CD4-positive, alpha-beta T cell treated with Interleukin-15 for 4 hours (primary cell): ENCODE data around the gene CFDP1.

Experiments used
- DNase-seq: peaks from one replicate; pipeline ENCODE4 v3.0.0-alpha.2; 2020; ENCODE audit warnings: low spot score

Gene CFDP1

DNA sequence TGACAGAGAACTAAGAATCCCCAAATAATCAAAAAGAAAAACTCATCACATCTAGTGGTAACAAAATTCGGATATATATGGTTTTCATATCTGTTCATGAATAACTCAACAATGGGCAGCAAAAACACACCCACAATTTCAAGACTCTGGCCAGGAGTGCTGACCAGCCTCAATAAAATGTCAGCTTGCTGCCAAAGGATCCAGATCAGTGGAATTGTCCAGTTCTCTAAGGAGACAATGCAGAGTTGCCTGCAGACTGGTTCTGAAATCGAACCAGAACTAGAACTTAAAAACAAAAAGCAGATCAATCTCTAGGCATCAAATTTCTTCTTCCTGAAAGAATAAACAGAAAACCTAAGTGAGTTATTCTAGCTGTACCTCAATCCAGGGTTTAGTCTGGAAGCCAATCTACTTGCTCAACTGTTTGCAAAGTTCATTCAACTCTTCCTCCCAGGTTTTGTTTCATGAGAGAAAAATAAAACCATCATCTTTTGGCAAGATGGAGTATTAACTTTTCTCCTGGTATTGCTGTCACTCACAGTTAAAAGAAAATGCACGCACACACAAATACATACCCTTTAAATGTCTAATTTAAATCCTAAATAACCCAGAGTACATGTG is 61.0 kb downstream of the CFDP1 start:
- no peak for DNase-seq

DNA sequence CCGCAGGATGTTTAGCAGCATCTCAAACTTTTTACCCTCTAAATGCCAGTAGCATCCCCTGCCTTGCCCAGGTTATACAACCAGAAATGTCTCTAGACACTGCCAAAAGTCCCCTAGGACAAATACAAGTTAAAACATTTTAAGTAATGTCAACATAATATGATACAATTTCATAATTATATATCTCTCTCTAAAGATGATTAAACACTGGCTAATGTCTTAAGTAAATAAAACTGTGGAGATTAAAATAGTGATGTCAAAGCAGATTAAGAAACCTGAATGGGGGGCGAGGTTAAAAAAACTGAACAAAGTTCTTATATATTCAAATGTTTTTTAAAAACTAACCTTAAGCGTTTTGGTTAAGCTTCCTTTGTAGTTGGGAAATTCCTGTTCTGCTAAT is 62.1 kb downstream of the CFDP1 start:
- DNase-seq: no peak

- no peak for DNase-seq
Observed at GRCh38 chr16:75364286-75364791, 69.0 kb downstream of the CFDP1 start.

DNA sequence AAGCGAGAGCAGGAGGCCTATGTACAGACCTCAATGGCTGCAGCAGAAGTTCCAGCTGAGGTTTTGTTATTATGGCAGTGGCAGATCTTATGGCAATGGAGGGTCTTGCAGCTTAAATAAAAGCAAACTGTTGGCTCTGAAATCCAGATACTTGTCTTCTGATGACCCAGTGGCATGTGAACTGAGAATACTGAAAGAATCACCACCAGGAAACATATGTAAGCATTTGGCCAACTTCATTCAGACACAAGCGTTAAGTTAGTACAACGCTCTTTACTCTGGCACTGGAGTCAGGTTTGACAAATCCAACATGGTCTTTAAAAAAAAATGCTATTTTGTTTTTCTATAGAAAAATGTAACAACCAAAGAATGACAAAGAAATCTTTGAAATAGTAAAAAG is 70.5 kb downstream of the CFDP1 start:
- DNase-seq: no peak

DNA sequence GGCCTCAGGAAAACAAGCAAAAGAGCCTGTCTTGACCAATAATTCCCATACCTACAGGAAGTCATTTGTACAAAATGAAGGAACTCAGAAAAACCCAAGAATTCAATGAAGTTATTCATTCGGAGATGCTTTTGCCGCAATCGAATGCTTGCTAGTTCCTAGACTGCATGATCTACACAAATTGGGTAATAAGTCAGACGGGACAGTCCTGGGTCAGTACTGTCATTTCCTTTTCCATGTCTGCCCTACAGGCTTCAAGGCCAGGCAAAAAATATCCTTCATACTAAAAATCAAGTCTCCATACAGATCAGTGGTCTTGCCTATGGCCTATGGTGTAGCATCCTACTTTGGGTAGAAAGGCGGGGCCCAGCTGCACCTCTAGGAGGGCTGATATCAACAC is 71.4 kb downstream of the CFDP1 start:
- DNase-seq: no peak

DNA sequence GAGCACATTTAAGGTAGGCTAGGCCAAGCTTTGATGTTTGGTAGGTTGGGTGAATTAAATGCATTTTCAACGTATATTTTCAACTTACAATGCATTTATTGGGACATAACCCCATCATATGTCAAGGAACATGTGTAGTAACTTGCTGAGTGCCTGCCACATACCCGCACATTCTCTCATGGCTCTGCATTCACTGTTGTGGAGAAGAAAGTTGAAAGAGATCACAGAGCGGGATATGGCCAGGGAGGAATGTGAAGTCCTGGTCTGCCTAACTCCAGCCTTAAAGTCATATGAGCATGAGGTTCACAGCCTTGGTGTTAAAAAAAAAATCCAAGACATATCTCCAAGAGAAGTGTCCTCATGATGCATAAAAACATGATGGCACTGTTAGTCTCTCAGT is 79.1 kb downstream of the CFDP1 start:
- no peak for DNase-seq

- DNase-seq: no peak
Observed at GRCh38 chr16:75351183-75351582, 82.1 kb downstream of the CFDP1 start.

- DNase-seq: no peak
Observed at GRCh38 chr16:75345711-75346110, 87.6 kb downstream of the CFDP1 start.

DNA sequence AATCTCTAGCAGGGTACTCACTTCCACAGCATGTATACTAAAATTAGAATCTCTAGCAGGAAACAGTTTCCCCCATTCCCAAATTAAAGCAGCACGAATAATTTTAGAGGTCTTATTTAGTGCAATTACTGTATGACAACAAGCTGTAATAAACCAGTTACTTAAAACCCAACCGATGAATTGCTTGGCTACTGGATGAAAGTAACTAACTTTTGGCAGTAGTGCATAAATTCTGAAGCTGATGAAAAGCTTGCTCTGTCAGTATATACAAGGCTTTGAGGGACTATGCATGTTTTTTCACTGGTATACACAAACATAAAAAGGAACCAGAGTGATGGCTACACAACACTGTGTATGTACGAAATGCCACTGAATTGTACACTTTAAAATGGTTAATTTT is 89.4 kb downstream of the CFDP1 start:
- DNase-seq: no peak

DNA sequence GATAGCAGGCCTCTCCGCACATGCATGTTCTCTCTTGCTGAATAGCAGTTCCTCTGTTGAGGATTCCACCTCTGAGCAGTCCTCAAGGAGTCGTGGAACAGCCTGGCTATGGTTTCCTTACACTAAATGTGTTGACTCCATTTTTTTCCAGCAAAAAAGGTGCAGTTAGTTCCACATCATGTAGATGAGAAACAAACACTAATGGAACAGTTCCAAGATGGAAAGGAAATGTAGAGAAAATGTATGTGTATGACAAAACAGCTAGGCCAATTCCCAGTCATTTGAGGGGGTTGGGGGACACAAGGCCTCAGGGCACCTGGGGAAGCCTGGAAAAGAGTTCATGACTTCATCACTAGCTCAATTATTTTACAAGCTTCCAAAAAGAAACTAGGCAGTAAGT is 90.0 kb downstream of the CFDP1 start:
- DNase-seq: no peak

DNA sequence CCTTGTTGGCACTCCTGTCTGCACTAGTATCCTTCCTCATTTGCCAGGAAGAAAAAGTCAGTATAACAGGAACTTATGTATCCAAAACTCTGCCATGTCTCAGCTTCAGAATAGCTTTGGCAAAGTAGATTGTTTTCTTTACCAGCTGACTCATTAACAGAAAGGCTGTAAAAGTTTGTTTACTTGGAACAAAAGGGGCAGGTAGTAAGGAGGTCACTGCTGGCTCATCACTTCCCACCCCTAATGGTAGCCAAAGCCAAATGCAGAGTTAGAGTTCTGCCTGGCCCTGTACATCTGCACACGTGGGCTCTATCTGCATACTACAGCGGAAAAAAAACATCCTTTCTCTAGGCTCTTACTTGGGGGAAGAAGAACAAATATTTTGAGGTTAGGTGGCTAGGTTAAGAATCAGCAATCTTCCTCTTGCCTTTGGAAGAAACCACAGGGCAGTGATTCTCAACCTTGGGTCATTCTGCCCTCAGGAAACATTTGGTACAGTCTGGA is 90.9 kb downstream of the CFDP1 start:
- DNase-seq: no peak

DNA sequence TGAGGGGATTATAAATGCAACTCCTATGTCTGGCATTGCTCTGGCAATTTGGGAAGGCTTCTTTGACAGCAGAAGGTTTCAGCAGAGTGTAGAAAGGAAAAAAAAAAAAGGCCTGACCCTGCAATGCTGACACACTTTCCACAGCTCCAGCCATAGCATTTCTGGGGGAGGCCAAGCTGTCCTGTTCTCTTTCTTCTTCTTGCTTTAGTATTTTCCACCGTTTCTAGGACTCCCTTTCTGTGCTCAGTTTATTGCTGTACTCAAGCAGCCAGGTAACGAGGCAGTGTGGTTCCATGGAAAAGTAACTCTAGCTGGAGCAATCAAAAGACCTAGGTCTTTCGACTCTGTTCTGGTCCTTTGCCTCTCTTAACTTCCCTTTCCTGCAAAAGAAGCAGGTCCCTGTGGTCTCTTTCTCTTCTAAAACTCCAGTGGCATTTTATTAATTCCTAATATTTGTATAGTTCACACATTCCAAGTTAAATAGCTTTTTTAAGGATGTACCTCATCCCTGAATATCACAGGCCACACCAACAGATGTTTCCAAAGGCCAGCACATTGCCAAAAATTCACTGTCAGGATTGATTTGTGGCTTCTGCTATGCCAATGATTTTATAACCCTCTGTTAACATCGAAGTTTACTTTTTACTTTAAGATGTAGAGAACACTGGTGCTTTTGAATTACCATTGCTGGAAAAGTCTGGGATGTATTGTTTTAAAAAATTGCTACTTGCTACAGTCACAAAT is 91.6 kb downstream of the CFDP1 start:
- no peak for DNase-seq

GRCh38 chr16:75340741-75341491 is 92.4 kb downstream of the CFDP1 start:
- no peak for DNase-seq

GRCh38 chr16:75337430-75337829 is 95.9 kb downstream of the CFDP1 start:
- DNase-seq: no peak

DNA sequence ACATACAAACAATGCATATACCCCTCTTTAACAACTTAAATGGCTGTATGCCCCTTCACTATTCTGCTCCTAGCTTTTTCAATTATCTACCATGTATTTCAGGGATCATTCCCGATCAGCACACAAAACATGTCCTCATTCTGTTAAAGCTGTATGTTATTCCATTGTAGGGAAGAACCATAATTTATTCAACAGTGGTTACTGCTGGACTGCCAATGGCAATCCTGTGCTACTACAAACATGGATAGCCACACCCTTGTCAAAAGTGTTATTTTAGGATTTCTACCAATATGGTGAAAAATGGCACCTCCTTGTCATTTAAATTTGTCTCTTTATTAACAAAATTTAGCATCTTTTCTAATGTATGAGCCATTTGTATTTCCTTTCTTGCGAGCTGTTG is 96.8 kb downstream of the CFDP1 start:
- no peak for DNase-seq

DNA sequence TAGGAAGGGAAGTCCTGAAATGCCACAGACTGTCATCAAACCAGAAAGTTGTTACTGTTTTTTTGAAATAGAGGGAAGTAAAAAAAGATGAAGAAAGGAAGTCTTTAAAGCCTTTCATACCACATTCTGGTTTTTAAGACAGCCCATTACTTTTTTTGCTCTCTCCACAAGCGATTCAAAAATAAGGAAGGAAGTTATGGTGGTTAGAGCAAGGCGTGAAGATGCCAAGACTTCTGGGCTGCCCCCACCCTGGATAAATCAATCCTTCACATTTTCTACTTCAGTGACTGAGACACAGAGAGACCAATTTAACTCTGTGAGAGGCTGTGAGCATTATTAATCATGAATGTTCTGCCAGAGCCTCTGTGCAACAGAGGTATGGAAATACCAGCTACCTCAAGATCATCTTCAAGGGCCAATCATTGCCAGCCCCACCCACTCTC is 99.6 kb downstream of the CFDP1 start:
- no peak for DNase-seq

GRCh38 chr16:75329943-75330342 is 103.4 kb downstream of the CFDP1 start:
- no peak for DNase-seq

- DNase-seq: peak; percentile 4
Observed at GRCh38 chr16:75326333-75326732, 107.0 kb downstream of the CFDP1 start.

GRCh38 chr16:75323933-75324332 is 109.4 kb downstream of the CFDP1 start:
- no peak for DNase-seq

- DNase-seq: no peak
Observed at GRCh38 chr16:75323198-75323597, 110.1 kb downstream of the CFDP1 start.

DNA sequence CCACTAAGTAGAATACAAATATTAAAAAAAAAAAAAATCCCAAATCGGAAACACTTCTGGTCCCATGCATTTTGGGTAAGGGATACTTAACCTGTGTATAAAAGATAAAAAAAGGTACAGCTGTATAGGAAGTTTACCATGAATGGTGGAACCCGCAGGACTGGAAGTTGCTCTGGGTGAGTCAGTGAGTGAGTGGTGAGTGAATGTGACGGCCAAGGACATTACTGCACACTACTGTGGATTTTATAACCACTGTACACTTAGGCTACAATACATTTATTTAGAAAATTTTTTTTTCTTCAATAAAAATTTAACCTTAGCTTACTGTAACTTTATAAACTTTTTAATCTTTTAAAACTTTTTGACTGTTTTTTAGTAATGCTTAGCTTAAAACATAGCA is 110.6 kb downstream of the CFDP1 start:
- DNase-seq: no peak

GRCh38 chr16:75320435-75320834 is 112.9 kb downstream of the CFDP1 start:
- DNase-seq: no peak
